ENCODE results near the gene NXPH1.

GRCh38 chr7:8714791-8715190 lies 281.4 kb downstream of the NXPH1 start:
- TF ChIP-seq CTCF (optimal IDR thresholded peaks at IDR 0.05 in 1 of 3, IDR thresholded peaks at IDR 0.05 in 1 of 3, conservative IDR thresholded peaks at IDR 0.05 in 1 of 3; ENCODE audit: extremely low read depth in 1 of 3, insufficient read depth in 2 of 3, low read length in 3 of 3) = no peak
- no peak for TF ChIP-seq EZH2 (IDR thresholded peaks at IDR 0.05; ENCODE audit: low read length)

All from keratinocyte (primary cell).